Mesendoderm (in vitro differentiated cells): Measurements from ENCODE around the gene PPID. TPM values are rescaled to one million over a fixed set of nuclear protein-coding genes. Genes with fewer than 3 reads are reported as not detected.
A peak's percentile ranks its signal among the peaks of the same experiment; 100 is the strongest.

Experiments used
- DNase-seq: peaks from one replicate; pipeline ENCODE4 v3.0.0; 2013
- H2AK5ac ChIP-seq: 2 replicates; pipeline ENCODE4 v1.6.1; 2013; ENCODE audit warnings: low read length, inconsistent platforms
- H2BK120ac ChIP-seq: 2 replicates; pipeline ENCODE4 v1.6.1; 2013; ENCODE audit warnings: low read depth, mild to moderate bottlenecking, low read length, moderate library complexity, mixed read lengths
- H2BK15ac ChIP-seq: replicated peaks from 2 replicates; pipeline ENCODE4 v1.6.1; 2013; ENCODE audit warnings: low read depth, mild to moderate bottlenecking, moderate library complexity
- H2BK5ac ChIP-seq: 2 replicates; pipeline ENCODE4 v1.6.1; 2013; ENCODE audit warnings: low read length, inconsistent platforms
- H3K18ac ChIP-seq: 2 replicates; pipeline ENCODE4 v1.6.1; 2013; ENCODE audit warnings: mild to moderate bottlenecking, low read length, mixed read lengths
- H3K23ac ChIP-seq: one replicate; pipeline ENCODE4 v1.6.1; 2013; ENCODE audit warnings: low read length
- H3K27ac ChIP-seq: 2 replicates; pipeline ENCODE4 v1.5.1; 2013; ENCODE audit warnings: low read depth, mild to moderate bottlenecking, inconsistent platforms, low read length, moderate library complexity
- H3K27me3 ChIP-seq: 2 replicates; pipeline ENCODE4 v1.6.1; 2013; ENCODE audit warnings: low read length, control low read depth, mild to moderate bottlenecking, inconsistent platforms; ENCODE audit not compliant: insufficient read depth, poor library complexity
- H3K36me3 ChIP-seq: 2 replicates; pipeline ENCODE4 v1.6.1; 2013; ENCODE audit warnings: low read length, inconsistent platforms; ENCODE audit not compliant: control insufficient read depth, insufficient read depth
- H3K4ac ChIP-seq: one replicate; pipeline ENCODE4 v1.6.1; 2013; ENCODE audit warnings: low read depth, mild to moderate bottlenecking, low read length, moderate library complexity
- H3K4me1 ChIP-seq: 2 replicates; pipeline ENCODE4 v1.6.1; 2013; ENCODE audit warnings: low read depth, low read length, inconsistent platforms; ENCODE audit not compliant: control insufficient read depth
- H3K4me2 ChIP-seq: 2 replicates; pipeline ENCODE4 v1.6.1; 2013; ENCODE audit warnings: low read length
- H3K4me3 ChIP-seq: 2 replicates; pipeline ENCODE4 v1.5.1; 2013; ENCODE audit warnings: mild to moderate bottlenecking, low read length
- H3K56ac ChIP-seq: one replicate; pipeline ENCODE4 v1.6.1; 2013; ENCODE audit warnings: low read length
- H3K79me1 ChIP-seq: 2 replicates; pipeline ENCODE4 v1.6.1; 2013; ENCODE audit warnings: low read length, inconsistent platforms
- H3K79me2 ChIP-seq: 2 replicates; pipeline ENCODE4 v1.6.1; 2013; ENCODE audit warnings: mild to moderate bottlenecking, low read length; ENCODE audit not compliant: control insufficient read depth, insufficient read depth
- H3K9ac ChIP-seq: 2 replicates; pipeline ENCODE4 v1.6.1; 2013; ENCODE audit warnings: low read length, inconsistent platforms
- H4K5ac ChIP-seq: one replicate; pipeline ENCODE4 v1.6.1; 2013; ENCODE audit warnings: low read length
- H4K8ac ChIP-seq: one replicate; pipeline ENCODE4 v1.6.1; 2013; ENCODE audit warnings: low read depth, mild to moderate bottlenecking, control low read depth, low read length, moderate library complexity
- WGBS: extraction: QIAGEN DNeasy Blood & Tissue Kit; methylation state at CpG from one replicate; pipeline ENCODE4 v1.1.7; 2013; ENCODE audit warnings: low lambda C conversion rate, missing lambda C conversion rate; ENCODE audit not compliant: insufficient coverage; ENCODE audit errors: extremely low coverage; 5-methylcytosine and 5-hydroxymethylcytosine counted together
- polyA plus RNA-seq, 2 experiments: library from polyadenylated mRNA; stranded (reverse); fragments of 200-250 nt; gene quantifications; one replicate each; pipeline ENCODE4 v1.2.3, GENCODE V29; 2013

PPID gene
- 60.3 TPM for polyA plus RNA-seq (2013, experiment 1 of 2)
- polyA plus RNA-seq (2013, experiment 2 of 2): 60.1 TPM

DNA sequence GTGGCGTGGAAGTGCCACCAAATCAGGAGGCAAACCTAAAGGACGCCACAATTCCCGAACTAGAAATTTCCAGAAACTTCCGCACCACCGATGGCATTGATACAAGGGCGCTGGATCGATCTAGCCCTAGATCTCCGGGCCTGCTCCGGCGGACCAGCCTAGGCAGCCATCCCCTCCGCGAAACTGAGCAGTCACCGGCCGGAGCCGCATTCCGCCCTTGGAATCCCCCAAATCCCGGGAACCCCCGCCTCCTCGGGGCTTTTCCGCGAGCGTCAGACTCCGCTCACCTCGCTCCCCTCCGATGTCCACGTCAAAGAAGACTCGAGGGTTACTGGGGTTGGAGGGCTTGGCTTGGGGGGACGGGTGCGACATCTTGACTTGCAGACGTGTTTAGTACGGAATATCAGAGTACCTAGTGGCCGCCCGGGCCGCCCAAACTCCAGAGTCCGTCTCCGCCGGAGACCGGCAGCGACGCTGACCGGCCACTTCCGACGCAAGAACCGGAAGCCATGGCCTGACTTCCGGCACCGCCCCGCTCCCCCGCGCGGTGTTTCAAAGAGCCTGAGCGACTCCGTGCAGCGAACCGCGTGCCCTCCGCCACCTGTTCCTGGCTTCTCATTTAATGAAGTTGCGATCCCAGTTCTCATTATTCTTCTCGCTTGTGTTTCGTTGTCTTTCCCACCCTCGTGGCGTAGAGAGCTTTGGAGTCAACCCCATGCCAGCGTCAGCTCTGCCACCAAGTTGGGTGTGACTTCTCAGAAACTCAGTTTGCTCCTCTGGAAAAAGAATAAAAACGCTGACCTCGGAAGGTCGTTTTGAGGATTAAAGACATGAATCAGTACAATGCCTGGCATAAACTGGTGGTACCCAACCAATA, at the start of gene PPID:
Gene PPID, minus strand, starts transcription at position 480 of the 877 bp plus-strand sequence. Its CDS starts 108 bp downstream, at position 372.
- Histone ChIP-seq H3K27ac (peak within 1 kb of the TSS; percentile 36), H4K8ac (peak within 1 kb of the TSS; percentile 82), H3K4me2 (peak within 1 kb of the TSS; percentile 82), H3K9ac (peak within 1 kb of the TSS; percentile 77), H3K27me3 (no peaks in the 10 kb centered on the region), H3K79me2 (peaks cover 9% of the 10 kb centered on the region), H3K36me3 (peaks cover 3% of the 10 kb centered on the region), H4K5ac (no peak within 1 kb of the TSS), H3K4me1 (no peaks in the 10 kb centered on the region), H3K18ac (peak within 1 kb of the TSS; percentile 81), H3K56ac (peak within 1 kb of the TSS; percentile 91), H2BK120ac (no peak within 1 kb of the TSS), H2AK5ac (no peak within 1 kb of the TSS), H2BK5ac (no peak within 1 kb of the TSS), H2BK15ac (no peak within 1 kb of the TSS), H3K23ac (no peak within 1 kb of the TSS), H3K4ac (peak within 1 kb of the TSS; percentile 82), H3K4me3 (peak within 1 kb of the TSS; percentile 82), H3K79me1 (peaks cover 8% of the 10 kb centered on the region)
- WGBS: no CpG with 5 or more reads among the region's 65 CpGs
- peak; percentile 89 for DNase-seq

- Histone ChIP-seq H3K27me3 (no peaks in the 10 kb centered on the region), H4K8ac (no peak overlapping the region), H3K4me3 (no peak overlapping the region), H3K56ac (no peak overlapping the region), H2BK120ac (no peak overlapping the region), H3K27ac (no peak overlapping the region), H4K5ac (no peak overlapping the region), H2BK5ac (no peak overlapping the region), H3K4me1 (peaks cover 2% of the 10 kb centered on the region), H2AK5ac (no peak overlapping the region), H3K9ac (no peak overlapping the region), H3K36me3 (no peaks in the 10 kb centered on the region), H2BK15ac (no peak overlapping the region), H3K79me2 (no peaks in the 10 kb centered on the region), H3K4ac (no peak overlapping the region), H3K18ac (no peak overlapping the region), H3K23ac (no peak overlapping the region), H3K4me2 (no peak overlapping the region), H3K79me1 (peaks cover 1% of the 10 kb centered on the region)
- no CpG with 5 or more reads among the region's 2 CpGs for WGBS
- DNase-seq: no peak
These were observed 48.6 kb upstream of the PPID start for GRCh38 chr4:158771776-158772175.

DNA sequence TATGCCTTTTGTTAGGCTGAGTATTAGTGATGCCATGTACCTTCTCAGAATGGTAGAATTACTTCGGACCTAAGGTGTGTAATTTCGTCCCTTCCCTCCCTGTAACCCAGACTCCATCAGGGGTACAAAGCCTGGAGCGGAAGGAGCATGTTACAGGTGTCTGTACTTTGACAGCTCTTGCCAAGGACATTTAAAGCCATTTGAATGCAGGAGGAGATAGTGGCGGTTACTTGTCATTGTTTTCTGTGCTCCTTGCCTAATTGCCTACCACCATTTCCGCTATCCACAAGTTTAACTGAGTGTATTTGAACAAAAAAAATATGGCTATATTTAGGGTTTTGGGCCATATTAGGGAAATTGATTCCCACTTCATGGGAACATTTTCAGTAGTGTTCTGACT, 47.5 kb upstream of the PPID start:
- Histone ChIP-seq H4K5ac (no peak overlapping the region), H3K79me1 (no peaks in the 10 kb centered on the region), H3K27ac (no peak overlapping the region), H2AK5ac (no peak overlapping the region), H3K27me3 (no peaks in the 10 kb centered on the region), H3K36me3 (no peaks in the 10 kb centered on the region), H3K4ac (no peak overlapping the region), H3K56ac (no peak overlapping the region), H3K4me1 (peaks cover 2% of the 10 kb centered on the region), H2BK120ac (no peak overlapping the region), H3K9ac (no peak overlapping the region), H3K4me2 (no peak overlapping the region), H3K79me2 (no peaks in the 10 kb centered on the region), H3K23ac (no peak overlapping the region), H2BK15ac (no peak overlapping the region), H2BK5ac (no peak overlapping the region), H3K4me3 (no peak overlapping the region), H4K8ac (no peak overlapping the region), H3K18ac (no peak overlapping the region)
- no CpG with 5 or more reads among the region's 5 CpGs for WGBS
- no peak for DNase-seq

GRCh38 chr4:158769175-158769921, 46.2 kb upstream of the PPID start:
- no CpG with 5 or more reads among the region's 49 CpGs for WGBS
- Histone ChIP-seq H3K4me2 (peak overlapping the region; percentile 87), H2BK120ac (no peak overlapping the region), H3K27me3 (no peaks in the 10 kb centered on the region), H3K79me1 (no peaks in the 10 kb centered on the region), H3K23ac (peak overlapping the region; percentile 39), H3K56ac (peak overlapping the region; percentile 84), H3K79me2 (no peaks in the 10 kb centered on the region), H4K5ac (no peak overlapping the region), H3K27ac (no peak overlapping the region), H2BK15ac (no peak overlapping the region), H4K8ac (no peak overlapping the region), H3K18ac (peak overlapping the region; percentile 78), H3K36me3 (no peaks in the 10 kb centered on the region), H2AK5ac (no peak overlapping the region), H2BK5ac (no peak overlapping the region), H3K4me3 (peak overlapping the region; percentile 72), H3K4ac (no peak overlapping the region), H3K9ac (peak overlapping the region; percentile 84), H3K4me1 (peaks cover 2% of the 10 kb centered on the region)
- peak; percentile 32 for DNase-seq

GRCh38 chr4:158768555-158769174, 45.5 kb upstream of the PPID start, which contains the start of gene FNIP2:
Gene FNIP2, plus strand, starts transcription at chr4:158769026. Its CDS starts 187 bp downstream, at chr4:158769213.
- no peaks in the 10 kb centered on the region for H3K27me3 ChIP-seq
- peak within 1 kb of the TSS; percentile 86 for H3K23ac ChIP-seq
- no peak within 1 kb of the TSS for H4K5ac ChIP-seq
- no peaks in the 10 kb centered on the region for H3K79me1 ChIP-seq
- peak within 1 kb of the TSS; percentile 29 for H4K8ac ChIP-seq
- H2BK15ac ChIP-seq: no peak within 1 kb of the TSS
- no peak within 1 kb of the TSS for H2AK5ac ChIP-seq
- no peaks in the 10 kb centered on the region for H3K79me2 ChIP-seq
- H3K4ac ChIP-seq: peak within 1 kb of the TSS; percentile 91
- H3K9ac ChIP-seq: peak within 1 kb of the TSS; percentile 88
- no peaks in the 10 kb centered on the region for H3K36me3 ChIP-seq
- no peak within 1 kb of the TSS for H3K27ac ChIP-seq
- peaks cover 2% of the 10 kb centered on the region for H3K4me1 ChIP-seq
- peak within 1 kb of the TSS; percentile 28 for H2BK5ac ChIP-seq
- DNase-seq: peak; percentile 72
- WGBS: no CpG with 5 or more reads among the region's 88 CpGs
- peak within 1 kb of the TSS; percentile 95 for H3K18ac ChIP-seq
- peak within 1 kb of the TSS; percentile 87 for H3K4me2 ChIP-seq
- H3K56ac ChIP-seq: peak within 1 kb of the TSS; percentile 92
- no peak within 1 kb of the TSS for H2BK120ac ChIP-seq
- peak within 1 kb of the TSS; percentile 72 for H3K4me3 ChIP-seq
